ENCODE results near the gene ZNF608.

The ZNF608 gene

GRCh38 chr5:124735169-124735858 is 11.1 kb downstream of the ZNF608 start:
- no CpG with 5 or more reads among the region's 24 CpGs for WGBS (ENCODE audit: extremely low coverage, insufficient coverage, low lambda C conversion rate)
- Histone ChIP-seq H2BK15ac (replicated peaks; ENCODE audit: low read depth) (peak overlapping the region; percentile 25), H3K56ac (ENCODE audit: low read length) (peak overlapping the region; percentile 70), H3K4ac (ENCODE audit: low read depth, low read length) (peak overlapping the region; percentile 62), H4K5ac (ENCODE audit: low read length) (no peak overlapping the region), H4K8ac (ENCODE audit: low read depth, low read length) (no peak overlapping the region), H3K4me2 (ENCODE audit: low read length) (no peak overlapping the region), H2BK120ac (ENCODE audit: low read depth, low read length) (no peak overlapping the region), H3K9ac (ENCODE audit: low read length) (peak overlapping the region; percentile 41), H3K79me1 (ENCODE audit: low read length) (no peaks in the 10 kb centered on the region), H3K4me3 (ENCODE audit: low read length) (no peak overlapping the region), H2BK5ac (ENCODE audit: low read length) (peak overlapping the region; percentile 22), H3K79me2 (ENCODE audit: control insufficient read depth, insufficient read depth, low read length) (peaks cover 49% of the 10 kb centered on the region), H3K27me3 (ENCODE audit: insufficient read depth, low read length, poor library complexity) (no peaks in the 10 kb centered on the region), H3K23ac (ENCODE audit: low read length) (no peak overlapping the region), H2AK5ac (ENCODE audit: low read length) (no peak overlapping the region), H3K18ac (ENCODE audit: low read length) (peak overlapping the region; percentile 3), H3K4me1 (ENCODE audit: control insufficient read depth, low read depth, low read length) (peaks cover 40% of the 10 kb centered on the region), H3K36me3 (ENCODE audit: control insufficient read depth, insufficient read depth, low read length) (no peaks in the 10 kb centered on the region), H3K27ac (ENCODE audit: low read depth, low read length) (peak overlapping the region; percentile 58)
- DNase-seq = peak; percentile 95

- Histone ChIP-seq H3K27me3 (ENCODE audit: insufficient read depth, low read length, poor library complexity) (no peaks in the 10 kb centered on the region), H3K4me1 (ENCODE audit: control insufficient read depth, low read depth, low read length) (peaks cover 37% of the 10 kb centered on the region), H3K56ac (ENCODE audit: low read length) (peak overlapping the region; percentile 68), H4K5ac (ENCODE audit: low read length) (no peak overlapping the region), H2BK120ac (ENCODE audit: low read depth, low read length) (no peak overlapping the region), H3K36me3 (ENCODE audit: control insufficient read depth, insufficient read depth, low read length) (no peaks in the 10 kb centered on the region), H3K79me2 (ENCODE audit: control insufficient read depth, insufficient read depth, low read length) (peaks cover 55% of the 10 kb centered on the region), H3K79me1 (ENCODE audit: low read length) (no peaks in the 10 kb centered on the region), H3K9ac (ENCODE audit: low read length) (peak overlapping the region; percentile 41), H3K27ac (ENCODE audit: low read depth, low read length) (peak overlapping the region; percentile 58), H3K23ac (ENCODE audit: low read length) (no peak overlapping the region), H2BK5ac (ENCODE audit: low read length) (no peak overlapping the region), H3K4ac (ENCODE audit: low read depth, low read length) (peak overlapping the region; percentile 72), H3K4me3 (ENCODE audit: low read length) (no peak overlapping the region), H2BK15ac (replicated peaks; ENCODE audit: low read depth) (no peak overlapping the region), H4K8ac (ENCODE audit: low read depth, low read length) (no peak overlapping the region), H2AK5ac (ENCODE audit: low read length) (no peak overlapping the region), H3K18ac (ENCODE audit: low read length) (peak overlapping the region; percentile 25), H3K4me2 (ENCODE audit: low read length) (no peak overlapping the region)
- no CpG with 5 or more reads among the region's 8 CpGs for WGBS (ENCODE audit: extremely low coverage, insufficient coverage, low lambda C conversion rate)
- DNase-seq = no peak
These were observed 11.8 kb downstream of the ZNF608 start for GRCh38 chr5:124734574-124735168.

GRCh38 chr5:124733329-124733650 is 13.1 kb downstream of the ZNF608 start:
- H2BK5ac ChIP-seq (ENCODE audit: low read length) = no peak overlapping the region
- peak overlapping the region; percentile 48 for H3K27ac ChIP-seq (ENCODE audit: low read depth, low read length)
- no peak overlapping the region for H3K23ac ChIP-seq (ENCODE audit: low read length)
- no peak overlapping the region for H3K4me3 ChIP-seq (ENCODE audit: low read length)
- no peak overlapping the region for H2BK120ac ChIP-seq (ENCODE audit: low read depth, low read length)
- no peak overlapping the region for H3K4me2 ChIP-seq (ENCODE audit: low read length)
- peak overlapping the region; percentile 66 for H3K56ac ChIP-seq (ENCODE audit: low read length)
- H3K18ac ChIP-seq (ENCODE audit: low read length) = peak overlapping the region; percentile 80
- H3K79me2 ChIP-seq (ENCODE audit: control insufficient read depth, insufficient read depth, low read length) = peaks cover 65% of the 10 kb centered on the region
- no peaks in the 10 kb centered on the region for H3K36me3 ChIP-seq (ENCODE audit: control insufficient read depth, insufficient read depth, low read length)
- H3K9ac ChIP-seq (ENCODE audit: low read length) = peak overlapping the region; percentile 37
- H2BK15ac ChIP-seq (replicated peaks; ENCODE audit: low read depth) = no peak overlapping the region
- peaks cover 37% of the 10 kb centered on the region for H3K4me1 ChIP-seq (ENCODE audit: control insufficient read depth, low read depth, low read length)
- H4K5ac ChIP-seq (ENCODE audit: low read length) = no peak overlapping the region
- no peaks in the 10 kb centered on the region for H3K27me3 ChIP-seq (ENCODE audit: insufficient read depth, low read length, poor library complexity)
- H3K4ac ChIP-seq (ENCODE audit: low read depth, low read length) = no peak overlapping the region
- peak overlapping the region; percentile 96 for H4K8ac ChIP-seq (ENCODE audit: low read depth, low read length)
- H3K79me1 ChIP-seq (ENCODE audit: low read length) = peaks cover 6% of the 10 kb centered on the region
- H2AK5ac ChIP-seq (ENCODE audit: low read length) = no peak overlapping the region
- DNase-seq = no peak
- no CpG with 5 or more reads among the region's 1 CpG for WGBS (ENCODE audit: extremely low coverage, insufficient coverage, low lambda C conversion rate)

- Histone ChIP-seq H4K8ac (ENCODE audit: low read depth, low read length) (no peak overlapping the region), H4K5ac (ENCODE audit: low read length) (no peak overlapping the region), H3K4ac (ENCODE audit: low read depth, low read length) (no peak overlapping the region), H3K36me3 (ENCODE audit: control insufficient read depth, insufficient read depth, low read length) (no peaks in the 10 kb centered on the region), H3K79me1 (ENCODE audit: low read length) (peaks cover 7% of the 10 kb centered on the region), H2BK5ac (ENCODE audit: low read length) (no peak overlapping the region), H3K79me2 (ENCODE audit: control insufficient read depth, insufficient read depth, low read length) (peaks cover 66% of the 10 kb centered on the region), H3K9ac (ENCODE audit: low read length) (peak overlapping the region; percentile 20), H3K27ac (ENCODE audit: low read depth, low read length) (peak overlapping the region; percentile 40), H2BK120ac (ENCODE audit: low read depth, low read length) (no peak overlapping the region), H3K4me1 (ENCODE audit: control insufficient read depth, low read depth, low read length) (peaks cover 33% of the 10 kb centered on the region), H3K56ac (ENCODE audit: low read length) (peak overlapping the region; percentile 66), H3K27me3 (ENCODE audit: insufficient read depth, low read length, poor library complexity) (no peaks in the 10 kb centered on the region), H2BK15ac (replicated peaks; ENCODE audit: low read depth) (no peak overlapping the region), H3K18ac (ENCODE audit: low read length) (peak overlapping the region; percentile 90), H3K4me3 (ENCODE audit: low read length) (no peak overlapping the region), H2AK5ac (ENCODE audit: low read length) (no peak overlapping the region), H3K23ac (ENCODE audit: low read length) (no peak overlapping the region), H3K4me2 (ENCODE audit: low read length) (peak overlapping the region; percentile 12)
- DNase-seq = no peak
- WGBS (ENCODE audit: extremely low coverage, insufficient coverage, low lambda C conversion rate) = no CpG with 5 or more reads among the region's 3 CpGs
These were observed 13.8 kb downstream of the ZNF608 start for GRCh38 chr5:124732428-124733328.

DNA sequence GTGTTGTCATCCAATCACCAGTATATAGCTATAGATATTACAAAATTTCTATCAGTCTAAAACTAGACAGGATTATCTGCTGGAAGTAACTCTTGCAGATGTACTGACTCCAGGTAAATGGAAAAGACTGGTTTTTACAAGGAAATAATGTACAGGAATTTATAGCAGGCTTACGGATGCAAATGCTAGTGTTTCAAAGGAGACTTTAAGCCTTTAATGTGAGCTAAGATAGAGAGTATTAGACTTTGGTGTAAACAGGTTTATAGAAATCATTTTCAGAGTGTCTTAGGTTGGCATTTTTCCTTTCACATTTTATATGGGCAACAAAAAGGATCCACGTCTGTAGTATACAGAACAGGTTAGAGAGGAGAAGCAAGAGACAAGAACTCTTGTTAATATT is 16.1 kb downstream of the ZNF608 start:
- H2BK5ac ChIP-seq (ENCODE audit: low read length) = no peak overlapping the region
- WGBS (ENCODE audit: extremely low coverage, insufficient coverage, low lambda C conversion rate) = no CpG with 5 or more reads among the region's 2 CpGs
- no peak for DNase-seq
- H3K27me3 ChIP-seq (ENCODE audit: insufficient read depth, low read length, poor library complexity) = no peaks in the 10 kb centered on the region
- no peak overlapping the region for H3K4ac ChIP-seq (ENCODE audit: low read depth, low read length)
- peak overlapping the region; percentile 18 for H3K18ac ChIP-seq (ENCODE audit: low read length)
- H3K36me3 ChIP-seq (ENCODE audit: control insufficient read depth, insufficient read depth, low read length) = no peaks in the 10 kb centered on the region
- H3K56ac ChIP-seq (ENCODE audit: low read length) = no peak overlapping the region
- H3K4me1 ChIP-seq (ENCODE audit: control insufficient read depth, low read depth, low read length) = peaks cover 19% of the 10 kb centered on the region
- H4K8ac ChIP-seq (ENCODE audit: low read depth, low read length) = no peak overlapping the region
- peaks cover 12% of the 10 kb centered on the region for H3K79me1 ChIP-seq (ENCODE audit: low read length)
- no peak overlapping the region for H3K23ac ChIP-seq (ENCODE audit: low read length)
- H2BK15ac ChIP-seq (replicated peaks; ENCODE audit: low read depth) = no peak overlapping the region
- H3K9ac ChIP-seq (ENCODE audit: low read length) = no peak overlapping the region
- H3K27ac ChIP-seq (ENCODE audit: low read depth, low read length) = no peak overlapping the region
- H3K4me2 ChIP-seq (ENCODE audit: low read length) = no peak overlapping the region
- H2AK5ac ChIP-seq (ENCODE audit: low read length) = no peak overlapping the region
- H3K4me3 ChIP-seq (ENCODE audit: low read length) = no peak overlapping the region
- no peak overlapping the region for H2BK120ac ChIP-seq (ENCODE audit: low read depth, low read length)
- peaks cover 68% of the 10 kb centered on the region for H3K79me2 ChIP-seq (ENCODE audit: control insufficient read depth, insufficient read depth, low read length)
- no peak overlapping the region for H4K5ac ChIP-seq (ENCODE audit: low read length)

All from mesendoderm (in vitro differentiated cells).